Measurements from ENCODE around the gene FSD1.
"Not testable (repeated sequence)": the region's sequence is repeated elsewhere in the genome, so short reads cannot be mapped to it uniquely, and the experiment has no call there.

FSD1 gene

DNA sequence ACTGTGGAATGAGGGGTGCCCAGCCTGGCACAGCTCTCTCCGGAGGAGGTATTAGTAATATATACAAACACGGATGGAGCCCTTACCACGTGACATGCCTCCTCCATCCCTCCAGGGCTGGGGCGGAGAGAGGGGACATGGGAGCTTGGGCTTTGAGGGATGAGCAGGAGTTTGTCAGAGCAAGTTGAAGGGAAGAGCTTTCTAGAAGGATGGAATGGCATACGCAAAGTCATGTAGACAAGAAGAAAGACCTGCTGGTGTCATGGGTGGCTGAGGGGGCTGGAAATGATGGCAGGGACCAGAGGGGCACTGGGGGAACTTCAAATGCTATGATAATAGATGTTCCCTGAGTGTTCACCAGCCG is 41.6 kb downstream of the FSD1 start:
- DNase-seq = no peak

DNA sequence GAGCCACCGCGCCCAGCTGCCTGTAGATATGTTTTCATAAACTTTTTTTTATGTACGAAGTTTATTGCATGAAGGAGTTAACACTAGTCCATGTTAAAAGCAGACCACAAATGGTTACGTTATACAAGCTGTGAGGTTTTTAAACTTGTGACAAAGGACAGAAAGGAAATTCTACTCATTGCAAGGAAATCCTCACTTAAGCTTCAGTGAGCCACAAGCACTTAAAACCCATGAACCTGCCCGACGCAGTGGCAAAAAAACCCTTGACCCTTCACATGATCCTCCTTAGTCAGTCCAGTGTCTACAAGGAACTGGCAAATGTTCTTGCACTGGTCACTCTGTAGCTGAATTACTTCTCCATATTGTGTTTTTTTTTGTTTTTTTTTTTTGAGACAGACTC is 43.1 kb downstream of the FSD1 start:
- no peak for DNase-seq

DNA sequence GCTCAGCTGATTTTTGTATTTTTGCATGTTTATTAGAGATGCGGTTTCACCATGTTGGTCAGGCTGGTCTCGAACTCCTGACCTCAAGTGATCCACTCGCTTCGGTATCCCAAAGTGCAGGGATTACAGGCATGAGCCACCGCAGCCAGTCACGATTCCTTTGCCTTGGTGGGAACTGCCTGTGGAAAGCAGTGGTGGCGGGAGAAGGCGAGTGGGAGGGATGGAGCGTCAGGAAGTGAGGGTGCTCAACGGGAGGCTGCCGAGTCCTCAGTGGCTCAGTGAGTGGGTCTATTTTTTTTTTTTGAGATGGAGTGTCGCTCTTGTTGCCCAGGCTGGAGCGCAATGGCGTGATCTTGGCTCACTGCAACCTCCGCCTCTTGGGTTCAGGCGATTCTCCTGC is 44.8 kb downstream of the FSD1 start:
- DNase-seq = not testable (repeated sequence)

GRCh38 chr19:4350111-4350510 is 45.7 kb downstream of the FSD1 start:
- no peak for DNase-seq

DNA sequence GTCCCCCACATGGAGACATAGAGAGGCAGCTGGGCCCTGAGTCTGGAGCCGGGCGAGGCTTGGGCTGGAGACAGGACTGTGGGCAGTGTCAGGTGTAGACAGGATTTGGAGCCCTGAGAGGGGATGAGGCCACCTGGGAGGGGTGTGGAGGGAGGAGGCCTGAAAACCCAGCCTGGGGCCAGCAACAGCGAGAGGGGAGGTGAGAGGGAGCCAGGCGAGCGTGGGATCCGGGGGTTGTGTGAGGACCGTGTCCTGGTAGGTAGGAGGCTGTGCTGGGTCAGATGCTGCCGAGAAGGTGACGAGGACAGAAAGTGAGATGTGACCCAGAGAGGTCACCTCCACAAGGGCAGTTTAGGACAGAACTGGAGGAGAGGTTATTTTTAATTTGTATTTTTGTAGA is 46.3 kb downstream of the FSD1 start:
- DNase-seq = no peak

GRCh38 chr19:4352701-4353121 is 48.3 kb downstream of the FSD1 start:
- DNase-seq = peak; percentile 64

GRCh38 chr19:4354282-4354681 is 49.9 kb downstream of the FSD1 start:
- DNase-seq = no peak

- no peak for DNase-seq
Measured at GRCh38 chr19:4354897-4355296, 50.5 kb downstream of the FSD1 start.

- no peak for DNase-seq
Measured at GRCh38 chr19:4357095-4357797, 52.8 kb downstream of the FSD1 start.

DNA sequence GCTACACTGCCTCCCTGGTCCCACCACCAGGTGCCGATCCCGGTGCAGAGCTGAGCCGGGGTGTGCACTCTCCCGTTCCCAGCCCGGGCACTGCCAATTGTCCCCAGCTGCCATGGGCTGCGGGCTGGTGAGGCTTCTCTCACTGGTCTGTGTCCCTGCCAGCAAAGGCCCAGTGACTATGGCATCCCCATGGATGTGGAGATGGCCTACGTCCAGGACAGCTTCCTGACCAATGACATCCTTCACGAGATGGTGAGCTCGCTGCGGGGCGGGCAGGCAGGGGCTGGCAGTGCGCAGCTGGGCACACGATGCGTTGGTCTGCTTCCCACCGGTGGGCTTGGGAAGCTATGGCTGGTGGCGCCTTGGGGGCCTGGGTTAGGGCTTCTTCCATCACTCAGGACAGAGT is 53.5 kb downstream of the FSD1 start:
- no peak for DNase-seq

GRCh38 chr19:4358709-4359626 is 54.6 kb downstream of the FSD1 start:
- no peak for DNase-seq

GRCh38 chr19:4359627-4360000 is 55.2 kb downstream of the FSD1 start:
- no peak for DNase-seq

DNA sequence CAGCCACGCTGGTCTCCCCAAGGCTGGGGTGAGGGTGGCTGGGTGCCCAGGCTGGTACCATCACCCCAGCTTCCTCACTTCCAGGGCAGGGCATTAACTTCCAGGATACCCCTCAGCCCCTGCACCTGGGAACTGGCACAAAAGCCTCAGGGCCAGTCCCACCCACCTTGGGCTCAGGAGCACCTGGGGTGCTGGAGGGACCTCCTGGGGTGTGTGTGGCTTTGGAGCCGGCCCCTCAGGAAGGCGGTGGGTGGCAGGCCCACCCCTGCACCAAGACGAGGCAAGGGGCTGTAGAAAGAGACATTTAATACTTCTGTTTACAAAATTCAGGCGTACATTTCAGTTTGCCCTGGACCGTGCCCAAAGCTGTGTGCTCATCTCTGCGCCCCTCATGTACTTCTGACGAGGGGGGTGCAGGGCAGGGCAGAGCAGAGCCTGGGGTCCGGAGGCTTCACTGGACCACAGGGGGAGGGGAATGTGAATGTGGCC is 55.7 kb downstream of the FSD1 start:
- DNase-seq = no peak

GRCh38 chr19:4360641-4361151 is 56.3 kb downstream of the FSD1 start:
- DNase-seq = no peak

GRCh38 chr19:4361152-4362046 is 57.0 kb downstream of the FSD1 start:
- no peak for DNase-seq

DNA sequence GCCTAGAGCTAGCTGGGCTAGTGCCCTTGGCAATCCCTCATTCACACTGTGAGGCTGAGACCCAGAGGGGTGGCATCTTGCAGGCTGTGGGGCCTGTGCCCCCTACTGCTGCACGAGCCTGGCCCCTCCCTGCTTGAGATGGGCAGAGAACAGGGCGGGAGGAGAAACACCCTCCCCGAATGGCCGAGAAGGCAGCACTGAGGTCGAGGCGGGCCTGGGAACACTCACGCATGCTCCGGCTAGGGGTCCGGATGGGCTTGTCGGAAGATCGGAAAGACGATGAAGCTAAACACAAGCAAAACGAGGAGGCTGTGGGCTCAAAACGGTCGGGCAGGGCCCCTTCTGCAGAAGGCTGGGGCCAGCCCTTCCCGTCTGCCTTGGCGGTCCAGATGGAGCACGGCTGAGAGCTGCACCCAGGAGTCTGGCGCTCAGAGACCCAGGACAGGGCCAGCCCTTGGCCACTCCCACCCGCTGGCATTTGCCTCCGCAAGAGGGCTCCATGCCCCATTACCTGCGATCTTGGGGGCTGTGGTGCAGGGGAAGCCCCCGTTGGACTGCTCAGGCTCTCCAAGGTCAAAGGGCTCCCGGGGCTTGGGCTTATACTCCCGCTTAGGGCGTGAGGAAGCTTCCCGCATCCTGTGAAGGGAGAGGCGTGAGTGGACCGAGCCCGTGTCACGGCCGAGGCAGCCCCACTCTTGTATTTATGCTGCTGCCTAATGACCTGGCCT is 57.9 kb downstream of the FSD1 start:
- DNase-seq = no peak

- peak; percentile 25 for DNase-seq
Measured at GRCh38 chr19:4362831-4363545, 58.6 kb downstream of the FSD1 start.

GRCh38 chr19:4363571-4364304 is 59.3 kb downstream of the FSD1 start:
- DNase-seq = no peak

DNA sequence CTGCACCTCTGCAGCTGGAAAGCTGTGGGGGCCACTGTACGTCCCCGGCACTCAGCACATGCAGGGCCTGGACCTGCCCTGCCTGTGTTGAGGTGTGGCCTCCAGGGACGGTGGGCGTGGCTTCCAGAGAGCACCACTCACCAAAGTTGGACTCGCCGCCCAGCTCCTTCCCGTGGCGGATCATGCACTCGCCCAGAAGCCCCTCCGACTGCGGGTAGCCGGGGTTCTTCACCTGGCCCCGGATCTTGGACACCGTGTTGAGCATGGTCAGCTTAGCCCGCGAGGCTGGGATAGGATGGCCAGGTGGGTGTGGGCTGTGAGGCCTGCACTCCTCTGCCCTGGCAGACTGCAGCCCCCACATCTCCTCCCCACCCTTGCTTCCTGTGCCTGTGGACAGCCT is 60.9 kb downstream of the FSD1 start:
- no peak for DNase-seq

- no peak for DNase-seq
Measured at GRCh38 chr19:4365791-4366665, 61.6 kb downstream of the FSD1 start.

All from NCI-H2171 treated with DMSO at 0.1 percent for 48 hours (cell line).